OCI-LY7 (cell line): ENCODE results near the gene OTUD5. TPM values are rescaled to one million over a fixed set of nuclear protein-coding genes. Genes with fewer than 3 reads are reported as not detected.

Experiments
- BruUV-seq: library from RNA; stranded (reverse); fragments of 400-500 nt; replicated peaks from 2 replicates; lab custom pipeline; 2021; lab: Mats Ljungman, UMichigan
- CTCF ChIA-PET: fragments of 300-600 bp; sonication (Branson Sonifier 250); formaldehyde crosslinking; loops from one replicate; lab custom pipeline; 2022; ENCODE audit warnings: antibody characterized with exemption; ENCODE audit not compliant: unreplicated experiment; lab: Charles Lee
- POLR2A ChIA-PET: fragments of 300-600 bp; sonication (Branson Sonifier 250); formaldehyde crosslinking; loops from one replicate; lab custom pipeline; 2022; ENCODE audit warnings: antibody characterized with exemption; lab: Charles Lee
- DNase-seq: peaks from one replicate; pipeline ENCODE4 v3.0.0-alpha.2; 2015; ENCODE audit warnings: low spot score
- H2AFZ ChIP-seq: fragments of 200-600 bp; sonication (generic), shearing (Covaris generic); 2 replicates; pipeline ENCODE4 v1.6.1; 2014; ENCODE audit warnings: mild to moderate bottlenecking, antibody characterized with exemption, low read length, moderate library complexity
- H3K27ac ChIP-seq: fragments of 200-600 bp; sonication (generic); 2 replicates; pipeline ENCODE4 v1.5.1; 2014; ENCODE audit warnings: mixed run types, low read depth, mild to moderate bottlenecking, moderate library complexity, low read length, inconsistent platforms; ENCODE audit not compliant: poor library complexity, severe bottlenecking
- H3K36me3 ChIP-seq: fragments of 200-600 bp; sonication (generic); 2 replicates; pipeline ENCODE4 v1.6.1; 2014; ENCODE audit warnings: mild to moderate bottlenecking, antibody characterized with exemption, low read length, moderate library complexity, mixed read lengths; ENCODE audit not compliant: insufficient read depth
- H3K4me1 ChIP-seq: fragments of 200-600 bp; sonication (generic); 2 replicates; pipeline ENCODE4 v1.5.1; 2014; ENCODE audit warnings: mild to moderate bottlenecking, low read length; ENCODE audit not compliant: insufficient read depth, poor library complexity, severe bottlenecking
- H3K4me2 ChIP-seq: fragments of 200-600 bp; sonication (generic); 2 replicates; pipeline ENCODE4 v1.6.1; 2014; ENCODE audit warnings: mild to moderate bottlenecking, low read length
- H3K4me3 ChIP-seq: fragments of 200-600 bp; sonication (generic); 2 replicates; pipeline ENCODE4 v1.5.1; 2014; ENCODE audit warnings: mild to moderate bottlenecking, low read depth, low read length; ENCODE audit not compliant: poor library complexity, severe bottlenecking
- H3K79me2 ChIP-seq: fragments of 200-600 bp; sonication (generic); 2 replicates; pipeline ENCODE4 v1.6.1; 2016; ENCODE audit warnings: low read depth, mild to moderate bottlenecking, low read length, moderate library complexity, mixed read lengths; ENCODE audit not compliant: insufficient read depth
- H3K9me2 ChIP-seq: fragments of 200-600 bp; sonication (generic); 2 replicates; pipeline ENCODE4 v1.6.1; 2016; ENCODE audit warnings: mild to moderate bottlenecking, low read length, mixed read lengths; ENCODE audit not compliant: insufficient read depth
- H3K9me3 ChIP-seq: fragments of 200-600 bp; sonication (generic); 2 replicates; pipeline ENCODE4 v1.6.1; 2014; ENCODE audit warnings: mild to moderate bottlenecking, mixed run types, low read length, mixed read lengths
- H4K20me1 ChIP-seq: fragments of 200-600 bp; sonication (generic); 2 replicates; pipeline ENCODE4 v1.6.1; 2014; ENCODE audit warnings: mild to moderate bottlenecking, antibody characterized with exemption, low read length, moderate library complexity, mixed read lengths; ENCODE audit not compliant: insufficient read depth
- EZH2phosphoT487 ChIP-seq: fragments of 200-600 bp; sonication (generic); IDR thresholded peaks from 2 replicates; pipeline ENCODE4 v1.6.1; 2018; ENCODE audit warnings: low read depth, borderline replicate concordance, mild to moderate bottlenecking, mixed run types, antibody characterized with exemption, low read length, moderate library complexity, mixed read lengths
- intact Hi-C: fragments of 100-400 bp; cut with micrococcal nuclease; formaldehyde crosslinking; loops from one replicate; pipeline ENCODE4 v1.10.0; 2022; ENCODE audit not compliant: unreplicated experiment
- total RNA-seq, 2 experiments: library from RNA; depleted of rRNA in 1 of 2; stranded (reverse); fragments of >200 nt in 1 of 2; shearing (Covaris generic) in 1 of 2; gene quantifications; 2 replicates each; pipeline ENCODE4 v1.2.3, GENCODE V29; 2014 to 2022
- TF ChIP-seq, protein P1 (sequence below): fragments of 200-600 bp; sonication (generic); conservative IDR thresholded peaks from 2 replicates; pipeline ENCODE4 v1.5.1; 2014; ENCODE audit warnings: mild to moderate bottlenecking, antibody characterized with exemption, low read length, moderate library complexity, mixed read lengths

OTUD5 gene
- total RNA-seq, 2 experiments from 2014 or later = 38.5 to 55.7 TPM

DNA sequence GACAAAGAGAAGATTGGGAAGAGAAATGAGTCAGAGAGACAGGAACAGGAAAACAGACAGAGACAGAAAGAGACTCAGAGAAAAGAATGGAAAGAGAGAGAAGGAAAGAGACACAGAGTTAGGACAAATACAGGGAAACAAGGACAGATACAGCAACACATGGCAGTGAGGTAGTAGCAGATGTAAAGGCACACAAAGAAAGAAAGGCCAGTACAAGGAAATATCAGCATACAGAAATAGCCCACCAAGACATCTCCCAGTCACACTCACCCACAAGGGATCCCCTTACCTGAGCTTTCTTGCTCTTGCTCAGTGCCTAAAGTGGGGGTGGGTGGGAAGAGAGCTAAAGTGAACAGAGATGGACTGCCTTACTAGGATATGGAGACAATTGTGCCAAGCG lies 40.5 kb upstream of the OTUD5 start:
- no TSS peak for BruUV-seq
- no peaks in the 10 kb centered on the region for H3K9me3 ChIP-seq
- intact Hi-C loops = no loop called here
- H3K27ac ChIP-seq = no peak overlapping the region
- CTCF ChIA-PET = no interaction called here
- POLR2A ChIA-PET = no interaction called here
- peaks cover 8% of the 10 kb centered on the region for H3K4me1 ChIP-seq
- H3K79me2 ChIP-seq = peaks cover 10% of the 10 kb centered on the region; the same call in 1 of the 2 replicates
- peaks cover 56% of the 10 kb centered on the region for H3K36me3 ChIP-seq
- H3K9me2 ChIP-seq = no peaks in the 10 kb centered on the region
- no peak overlapping the region for H3K4me3 ChIP-seq
- H3K4me2 ChIP-seq = no peak overlapping the region
- H2AFZ ChIP-seq = no peak overlapping the region
- no peaks in the 10 kb centered on the region for H4K20me1 ChIP-seq
- TF ChIP-seq, protein P1, sequence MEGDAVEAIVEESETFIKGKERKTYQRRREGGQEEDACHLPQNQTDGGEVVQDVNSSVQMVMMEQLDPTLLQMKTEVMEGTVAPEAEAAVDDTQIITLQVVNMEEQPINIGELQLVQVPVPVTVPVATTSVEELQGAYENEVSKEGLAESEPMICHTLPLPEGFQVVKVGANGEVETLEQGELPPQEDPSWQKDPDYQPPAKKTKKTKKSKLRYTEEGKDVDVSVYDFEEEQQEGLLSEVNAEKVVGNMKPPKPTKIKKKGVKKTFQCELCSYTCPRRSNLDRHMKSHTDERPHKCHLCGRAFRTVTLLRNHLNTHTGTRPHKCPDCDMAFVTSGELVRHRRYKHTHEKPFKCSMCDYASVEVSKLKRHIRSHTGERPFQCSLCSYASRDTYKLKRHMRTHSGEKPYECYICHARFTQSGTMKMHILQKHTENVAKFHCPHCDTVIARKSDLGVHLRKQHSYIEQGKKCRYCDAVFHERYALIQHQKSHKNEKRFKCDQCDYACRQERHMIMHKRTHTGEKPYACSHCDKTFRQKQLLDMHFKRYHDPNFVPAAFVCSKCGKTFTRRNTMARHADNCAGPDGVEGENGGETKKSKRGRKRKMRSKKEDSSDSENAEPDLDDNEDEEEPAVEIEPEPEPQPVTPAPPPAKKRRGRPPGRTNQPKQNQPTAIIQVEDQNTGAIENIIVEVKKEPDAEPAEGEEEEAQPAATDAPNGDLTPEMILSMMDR = no peak
- no peak for TF ChIP-seq EZH2phosphoT487
- DNase-seq = no peak

DNA sequence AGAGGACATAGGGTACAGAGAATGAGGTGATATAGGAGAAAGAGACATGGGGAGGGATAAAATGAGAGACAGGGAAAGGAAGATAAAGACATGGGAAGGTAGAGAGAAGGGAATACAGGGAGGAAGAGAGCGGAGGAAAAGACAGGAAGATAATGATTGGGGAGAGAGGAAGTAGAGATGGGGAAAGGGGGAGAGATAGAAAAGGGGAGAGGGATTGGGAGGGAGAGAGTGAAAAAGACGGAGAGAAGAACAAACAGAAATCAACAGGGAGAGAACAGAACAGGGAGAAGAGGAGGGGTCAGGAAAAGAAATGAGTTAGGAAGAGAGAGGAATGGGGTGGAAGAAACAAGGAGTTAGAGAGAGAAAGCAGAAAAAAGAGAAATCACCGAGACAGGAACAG lies 40.0 kb upstream of the OTUD5 start:
- Histone ChIP-seq H3K36me3 (peaks cover 56% of the 10 kb centered on the region), H3K4me1 (peaks cover 5% of the 10 kb centered on the region), H3K79me2 (peaks cover 10% of the 10 kb centered on the region; the same call in 1 of the 2 replicates), H3K4me2 (no peak overlapping the region), H2AFZ (no peak overlapping the region), H3K27ac (no peak overlapping the region), H3K9me2 (no peaks in the 10 kb centered on the region), H3K4me3 (no peak overlapping the region), H4K20me1 (no peaks in the 10 kb centered on the region), H3K9me3 (no peaks in the 10 kb centered on the region)
- no peak for TF ChIP-seq EZH2phosphoT487
- TF ChIP-seq, protein P1 = no peak
- CTCF ChIA-PET = no interaction called here
- POLR2A ChIA-PET = no interaction called here
- no TSS peak for BruUV-seq
- intact Hi-C loops = no loop called here
- no peak for DNase-seq

DNA sequence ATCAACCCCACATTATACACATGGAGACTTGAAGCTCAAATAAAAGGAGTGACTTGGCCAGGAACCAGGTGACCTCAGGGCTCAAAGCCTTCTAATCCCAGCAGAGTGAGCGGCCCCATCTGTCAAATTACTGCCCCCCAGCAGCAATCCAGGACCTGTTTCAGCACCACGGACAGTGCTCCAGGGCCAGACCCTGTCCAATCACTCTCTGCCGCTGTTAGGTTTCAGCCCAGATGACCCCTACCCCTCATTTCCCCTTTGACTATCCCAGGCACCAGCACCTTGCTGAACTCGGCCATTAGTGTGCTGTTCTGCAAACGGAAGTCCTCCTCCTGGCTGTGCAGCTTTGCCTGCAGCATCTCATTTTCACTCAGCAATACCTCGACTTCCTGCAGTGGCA lies 39.6 kb upstream of the OTUD5 start:
- Histone ChIP-seq H3K79me2 (peaks cover 10% of the 10 kb centered on the region; the same call in 1 of the 2 replicates), H3K9me2 (no peaks in the 10 kb centered on the region), H3K9me3 (no peaks in the 10 kb centered on the region), H3K4me1 (peaks cover 5% of the 10 kb centered on the region), H3K4me2 (no peak overlapping the region), H3K4me3 (no peak overlapping the region), H3K36me3 (peaks cover 56% of the 10 kb centered on the region), H3K27ac (no peak overlapping the region), H4K20me1 (no peaks in the 10 kb centered on the region), H2AFZ (no peak overlapping the region)
- ChIA-PET CTCF (no interaction called here), POLR2A (interaction anchor here (1.1 kb wide), 1 partner anchor 37 kb away, joined by 3 read pairs; no protein-coding TSS in a partner anchor)
- intact Hi-C loops = no loop called here
- TF ChIP-seq EZH2phosphoT487 = no peak
- TF ChIP-seq, protein P1 = no peak
- no peak for DNase-seq
- BruUV-seq = no TSS peak
